ENCODE results near the gene CYB561.
A peak's percentile ranks its signal among the peaks of the same experiment; 100 is the strongest.

Gene CYB561

GRCh38 chr17:63479495-63480184 lies 33.5 kb upstream of the CYB561 start:
- no peak for DNase-seq (ENCODE audit: low read depth)
- TF ChIP-seq CTCF (IDR thresholded peaks at IDR 0.05; ENCODE audit: insufficient read depth, low read depth, low read length, missing control alignments) = no peak
- H3K4me3 ChIP-seq (ENCODE audit: low read depth, low read length) = no peak overlapping the region

- peak; percentile 95 for TF ChIP-seq CTCF (IDR thresholded peaks at IDR 0.05; ENCODE audit: insufficient read depth, low read depth, low read length, missing control alignments)
- peak; percentile 87 for DNase-seq (ENCODE audit: low read depth)
These were observed 32.8 kb upstream of the CYB561 start for GRCh38 chr17:63478814-63479494.

GRCh38 chr17:63477480-63478440 lies 31.7 kb upstream of the CYB561 start:
- no peak for TF ChIP-seq CTCF (IDR thresholded peaks at IDR 0.05; ENCODE audit: insufficient read depth, low read depth, low read length, missing control alignments)
- DNase-seq (ENCODE audit: low read depth) = no peak
- H3K4me3 ChIP-seq (ENCODE audit: low read depth, low read length) = no peak overlapping the region

More at GRCh38 chr17:63478814-63479494, 32.8 kb upstream of the CYB561 start:
- no peak overlapping the region for H3K4me3 ChIP-seq (ENCODE audit: low read depth, low read length)

- DNase-seq (ENCODE audit: low read depth) = peak; percentile 57
- no peak within 1 kb of the TSS for H3K4me3 ChIP-seq (ENCODE audit: low read depth, low read length)
- no peak for TF ChIP-seq CTCF (IDR thresholded peaks at IDR 0.05; ENCODE audit: insufficient read depth, low read depth, low read length, missing control alignments)
These were observed 30.9 kb upstream of the CYB561 start, which contains the start of gene ACE for GRCh38 chr17:63476854-63477479. Gene ACE (plus strand): TSS chr17:63477061. CDS start chr17:63477095, 34 bp downstream.

GRCh38 chr17:63476459-63476853 lies 30.4 kb upstream of the CYB561 start:
- no peak for TF ChIP-seq CTCF (IDR thresholded peaks at IDR 0.05; ENCODE audit: insufficient read depth, low read depth, low read length, missing control alignments)
- no peak overlapping the region for H3K4me3 ChIP-seq (ENCODE audit: low read depth, low read length)
- no peak for DNase-seq (ENCODE audit: low read depth)
